Tibial nerve (tissue), 4 donors: ENCODE results near the gene BTLA. TPM values are rescaled to one million over a fixed set of nuclear protein-coding genes. Genes with fewer than 3 reads are reported as not detected.

Source experiments
- DNase-seq, 2 donors: peaks; one replicate each; pipeline ENCODE4 v3.0.0-alpha.2; 2019; ENCODE audit warnings: low spot score in 2 of 2
- H3K27ac ChIP-seq, 4 donors: fragments of 200-600 bp; sonication (generic) in 3 of 4; one replicate each; pipeline ENCODE4 v1.5.1; 2017 to 2019; ENCODE audit warnings: mild to moderate bottlenecking in 1 of 4
- H3K27me3 ChIP-seq, 2 donors: fragments of 200-600 bp; sonication (generic) in 1 of 2; one replicate each; pipeline versions ENCODE4 v1.5.1 to v1.6.0; 2017 to 2019
- H3K36me3 ChIP-seq, 3 donors: fragments of 200-600 bp; sonication (generic); one replicate each; pipeline ENCODE4 v1.5.1; 2018 to 2019
- H3K4me1 ChIP-seq, 4 donors: fragments of 200-600 bp; sonication (generic) in 3 of 4; one replicate each; pipeline ENCODE4 v1.5.1; 2017 to 2019
- H3K4me3 ChIP-seq, 4 donors: fragments of 200-600 bp; sonication (generic) in 3 of 4; one replicate each; pipeline ENCODE4 v1.5.1; 2017 to 2019; ENCODE audit warnings: mild to moderate bottlenecking in 1 of 4, moderate library complexity in 1 of 4
- H3K9me3 ChIP-seq, 4 donors: fragments of 200-600 bp; sonication (generic) in 3 of 4; one replicate each; pipeline ENCODE4 v1.5.1; 2017 to 2019
- CTCF ChIP-seq, 5 experiments: fragments of 200-600 bp in 3 of 5; fragments of 450-650 bp in 2 of 5; sonication (generic) in 3 of 5; IDR thresholded peaks; one replicate each; pipeline ENCODE4 v1.5.1; 2016 to 2019; ENCODE audit warnings: antibody characterized with exemption in 5 of 5, mild to moderate bottlenecking in 3 of 5, moderate library complexity in 2 of 5
- EP300 ChIP-seq, 2 donors: sonication (generic); formaldehyde crosslinking; IDR thresholded peaks; one replicate each; pipeline ENCODE4 v1.6.1; 2017; ENCODE audit warnings: antibody characterized with exemption in 2 of 2, mild to moderate bottlenecking in 1 of 2
- POLR2A ChIP-seq, 2 donors: fragments of 450-650 bp; IDR thresholded peaks; one replicate each; pipeline ENCODE4 v1.6.1; 2017; ENCODE audit warnings: antibody characterized with exemption in 2 of 2, mild to moderate bottlenecking in 2 of 2, moderate library complexity in 2 of 2
- WGBS, 2 donors: methylation state at CpG; one replicate each; pipeline ENCODE4 v1.1.5; 2018; 5-methylcytosine and 5-hydroxymethylcytosine counted together
- total RNA-seq, 4 donors: library from RNA; depleted of rRNA; stranded (reverse); fragments of >200 nt; gene quantifications; one replicate each; pipeline ENCODE4 v1.1.0, GENCODE V29; 2016

The BTLA gene
- total RNA-seq, 4 donors from 2014 or later, result 0.98 to 5.4 TPM; not detected in 2

- peaks cover 0 to 17% (median 0%) of the 10 kb centered on the region in 4 donors for H3K4me1 ChIP-seq
- H3K9me3 ChIP-seq, result peaks cover 0 to 4% (median 0%) of the 10 kb centered on the region in 4 donors
- no peak overlapping the region for H3K4me3 ChIP-seq
- H3K27me3 ChIP-seq, result no peaks in the 10 kb centered on the region
- H3K27ac ChIP-seq, result no peak overlapping the region
- DNase-seq, result no peak
- WGBS, 2 donors, result 28 to 60% methylated on average over 1 of the region's 1 CpG
- no peaks in the 10 kb centered on the region for H3K36me3 ChIP-seq
- TF ChIP-seq POLR2A (IDR thresholded peaks at IDR 0.05) (no peak), EP300 (IDR thresholded peaks at IDR 0.05) (no peak), CTCF (IDR thresholded peaks at IDR 0.05) (no peak)
These were observed 50.3 kb downstream of the BTLA start for GRCh38 chr3:112448939-112449338.

GRCh38 chr3:112446343-112446742 is 52.9 kb downstream of the BTLA start:
- Histone ChIP-seq H3K36me3 (no peaks in the 10 kb centered on the region), H3K4me3 (no peak overlapping the region), H3K4me1 (peaks cover 0 to 17% (median 0%) of the 10 kb centered on the region in 4 donors), H3K9me3 (peaks cover 0 to 4% (median 0%) of the 10 kb centered on the region in 4 donors), H3K27ac (no peak overlapping the region), H3K27me3 (no peaks in the 10 kb centered on the region)
- DNase-seq, result no peak
- 71 to 88% methylated on average over 1 of the region's 1 CpG for WGBS, 2 donors
- TF ChIP-seq CTCF (IDR thresholded peaks at IDR 0.05), result no peak
- no peak for TF ChIP-seq POLR2A (IDR thresholded peaks at IDR 0.05)
- no peak for TF ChIP-seq EP300 (IDR thresholded peaks at IDR 0.05)

- Histone ChIP-seq H3K27me3 (no peaks in the 10 kb centered on the region), H3K4me1 (peaks cover 0 to 17% (median 0%) of the 10 kb centered on the region in 4 donors), H3K27ac (no peak overlapping the region), H3K36me3 (no peaks in the 10 kb centered on the region), H3K9me3 (peaks cover 0 to 2% (median 0%) of the 10 kb centered on the region in 4 donors), H3K4me3 (no peak overlapping the region)
- 53 to 56% methylated on average over 2 of the region's 2 CpGs for WGBS, 2 donors
- DNase-seq, result no peak
- TF ChIP-seq POLR2A (IDR thresholded peaks at IDR 0.05), result no peak
- TF ChIP-seq CTCF (IDR thresholded peaks at IDR 0.05), result no peak
- no peak for TF ChIP-seq EP300 (IDR thresholded peaks at IDR 0.05)
These were observed 53.4 kb downstream of the BTLA start for GRCh38 chr3:112445839-112446238.

GRCh38 chr3:112437146-112438022 is 61.9 kb downstream of the BTLA start:
- Histone ChIP-seq H3K4me3 (no peak overlapping the region), H3K27ac (no peak overlapping the region), H3K27me3 (no peaks in the 10 kb centered on the region), H3K9me3 (peaks cover 0 to 8% (median 0%) of the 10 kb centered on the region in 4 donors), H3K4me1 (no peaks in the 10 kb centered on the region), H3K36me3 (no peaks in the 10 kb centered on the region)
- TF ChIP-seq POLR2A (IDR thresholded peaks at IDR 0.05) (no peak), EP300 (IDR thresholded peaks at IDR 0.05) (no peak), CTCF (IDR thresholded peaks at IDR 0.05) (no peak)
- no peak for DNase-seq
- WGBS, 2 donors, result 92 to 95% methylated on average over 5 to 6 of the region's 6 CpGs

GRCh38 chr3:112429960-112430359 is 69.3 kb downstream of the BTLA start:
- H3K27ac ChIP-seq, result no peak overlapping the region
- H3K4me3 ChIP-seq, result no peak overlapping the region
- no peaks in the 10 kb centered on the region for H3K9me3 ChIP-seq
- DNase-seq, result no peak
- no peaks in the 10 kb centered on the region for H3K27me3 ChIP-seq
- WGBS, 2 donors, result 78 to 83% methylated on average over 3 of the region's 3 CpGs
- no peaks in the 10 kb centered on the region for H3K36me3 ChIP-seq
- H3K4me1 ChIP-seq, result no peaks in the 10 kb centered on the region
- TF ChIP-seq CTCF (IDR thresholded peaks at IDR 0.05), result no peak
- no peak for TF ChIP-seq EP300 (IDR thresholded peaks at IDR 0.05)
